Measurements from ENCODE around the gene MEF2D.

MEF2D gene

GRCh38 chr1:156534424-156535060, 34.0 kb upstream of the MEF2D start:
- Histone ChIP-seq H3K9me3 (ENCODE audit: control insufficient read depth, insufficient read depth, low read length) (no peaks in the 10 kb centered on the region), H3K4me2 (ENCODE audit: low read length) (no peak overlapping the region), H3K4me1 (ENCODE audit: control insufficient read depth, low read length) (no peaks in the 10 kb centered on the region), H3K4me3 (ENCODE audit: low read length) (no peak overlapping the region), H3K9me2 (replicated peaks; ENCODE audit: control insufficient read depth, low read length) (no peaks in the 10 kb centered on the region), H3F3A (ENCODE audit: control insufficient read depth, insufficient read depth) (no peaks in the 10 kb centered on the region), H3K27ac (ENCODE audit: low read depth, low read length) (no peak overlapping the region), H3K79me2 (ENCODE audit: control insufficient read depth, low read length) (no peaks in the 10 kb centered on the region), H3K27me3 (ENCODE audit: control insufficient read depth, low read length) (no peaks in the 10 kb centered on the region), H3K36me3 (ENCODE audit: control insufficient read depth, low read length) (peaks cover 44% of the 10 kb centered on the region), H4K20me1 (ENCODE audit: control insufficient read depth, insufficient read depth, low read depth, low read length) (no peaks in the 10 kb centered on the region)
- TF ChIP-seq CTCF (IDR thresholded peaks at IDR 0.05; ENCODE audit: low read depth, low read length, poor library complexity, severe bottlenecking) (no peak), EZH2phosphoT487 (IDR thresholded peaks at IDR 0.05; ENCODE audit: borderline replicate concordance, low read length) (no peak)

- no peaks in the 10 kb centered on the region for H4K20me1 ChIP-seq (ENCODE audit: control insufficient read depth, insufficient read depth, low read depth, low read length)
- no peak overlapping the region for H3K4me2 ChIP-seq (ENCODE audit: low read length)
- H3K4me3 ChIP-seq (ENCODE audit: low read length): no peak overlapping the region
- H3K4me1 ChIP-seq (ENCODE audit: control insufficient read depth, low read length): no peaks in the 10 kb centered on the region
- no peaks in the 10 kb centered on the region for H3K27me3 ChIP-seq (ENCODE audit: control insufficient read depth, low read length)
- no peaks in the 10 kb centered on the region for H3F3A ChIP-seq (ENCODE audit: control insufficient read depth, insufficient read depth)
- TF ChIP-seq EZH2phosphoT487 (IDR thresholded peaks at IDR 0.05; ENCODE audit: borderline replicate concordance, low read length): no peak
- no peak for TF ChIP-seq CTCF (IDR thresholded peaks at IDR 0.05; ENCODE audit: low read depth, low read length, poor library complexity, severe bottlenecking)
- H3K79me2 ChIP-seq (ENCODE audit: control insufficient read depth, low read length): no peaks in the 10 kb centered on the region
- no peak overlapping the region for H3K27ac ChIP-seq (ENCODE audit: low read depth, low read length)
- peaks cover 40% of the 10 kb centered on the region for H3K36me3 ChIP-seq (ENCODE audit: control insufficient read depth, low read length)
- H3K9me2 ChIP-seq (replicated peaks; ENCODE audit: control insufficient read depth, low read length): no peaks in the 10 kb centered on the region
- no peaks in the 10 kb centered on the region for H3K9me3 ChIP-seq (ENCODE audit: control insufficient read depth, insufficient read depth, low read length)
Measured at GRCh38 chr1:156533568-156534220, 33.1 kb upstream of the MEF2D start.

- no peaks in the 10 kb centered on the region for H3K9me2 ChIP-seq (replicated peaks; ENCODE audit: control insufficient read depth, low read length)
- H3K27me3 ChIP-seq (ENCODE audit: control insufficient read depth, low read length): no peaks in the 10 kb centered on the region
- H4K20me1 ChIP-seq (ENCODE audit: control insufficient read depth, insufficient read depth, low read depth, low read length): no peaks in the 10 kb centered on the region
- no peak overlapping the region for H3K27ac ChIP-seq (ENCODE audit: low read depth, low read length)
- H3K4me2 ChIP-seq (ENCODE audit: low read length): no peak overlapping the region
- no peak overlapping the region for H3K4me3 ChIP-seq (ENCODE audit: low read length)
- no peaks in the 10 kb centered on the region for H3K9me3 ChIP-seq (ENCODE audit: control insufficient read depth, insufficient read depth, low read length)
- peaks cover 6% of the 10 kb centered on the region for H3K4me1 ChIP-seq (ENCODE audit: control insufficient read depth, low read length)
- H3F3A ChIP-seq (ENCODE audit: control insufficient read depth, insufficient read depth): no peaks in the 10 kb centered on the region
- peaks cover 43% of the 10 kb centered on the region for H3K36me3 ChIP-seq (ENCODE audit: control insufficient read depth, low read length)
- no peaks in the 10 kb centered on the region for H3K79me2 ChIP-seq (ENCODE audit: control insufficient read depth, low read length)
- TF ChIP-seq CTCF (IDR thresholded peaks at IDR 0.05; ENCODE audit: low read depth, low read length, poor library complexity, severe bottlenecking) (no peak), EZH2phosphoT487 (IDR thresholded peaks at IDR 0.05; ENCODE audit: borderline replicate concordance, low read length) (no peak)
Measured at GRCh38 chr1:156532374-156532773, 31.8 kb upstream of the MEF2D start.

Data from DOHH2 (cell line).